ENCODE measurements around the gene LITAFD. TPM values are rescaled to one million over a fixed set of nuclear protein-coding genes. Genes with fewer than 3 reads are reported as not detected.
A peak's percentile ranks its signal among the peaks of the same experiment; 100 is the strongest.
"Not testable (repeated sequence)": the region's sequence is repeated elsewhere in the genome, so short reads cannot be mapped to it uniquely, and the experiment has no call there.

LITAFD gene
- total RNA-seq, 4 donors from 2014 or later, result not detected

- TF ChIP-seq, protein P1, sequence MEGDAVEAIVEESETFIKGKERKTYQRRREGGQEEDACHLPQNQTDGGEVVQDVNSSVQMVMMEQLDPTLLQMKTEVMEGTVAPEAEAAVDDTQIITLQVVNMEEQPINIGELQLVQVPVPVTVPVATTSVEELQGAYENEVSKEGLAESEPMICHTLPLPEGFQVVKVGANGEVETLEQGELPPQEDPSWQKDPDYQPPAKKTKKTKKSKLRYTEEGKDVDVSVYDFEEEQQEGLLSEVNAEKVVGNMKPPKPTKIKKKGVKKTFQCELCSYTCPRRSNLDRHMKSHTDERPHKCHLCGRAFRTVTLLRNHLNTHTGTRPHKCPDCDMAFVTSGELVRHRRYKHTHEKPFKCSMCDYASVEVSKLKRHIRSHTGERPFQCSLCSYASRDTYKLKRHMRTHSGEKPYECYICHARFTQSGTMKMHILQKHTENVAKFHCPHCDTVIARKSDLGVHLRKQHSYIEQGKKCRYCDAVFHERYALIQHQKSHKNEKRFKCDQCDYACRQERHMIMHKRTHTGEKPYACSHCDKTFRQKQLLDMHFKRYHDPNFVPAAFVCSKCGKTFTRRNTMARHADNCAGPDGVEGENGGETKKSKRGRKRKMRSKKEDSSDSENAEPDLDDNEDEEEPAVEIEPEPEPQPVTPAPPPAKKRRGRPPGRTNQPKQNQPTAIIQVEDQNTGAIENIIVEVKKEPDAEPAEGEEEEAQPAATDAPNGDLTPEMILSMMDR (IDR thresholded peaks at IDR 0.05), result peak in 2 of 6 experiments; percentile 13 to 38
- TF ChIP-seq POLR2A (IDR thresholded peaks at IDR 0.05), result no peak
- Histone ChIP-seq H3K4me3 (peak overlapping the region; percentile 65 to 90 (median 80)), H3K27me3 (no peaks in the 10 kb centered on the region), H3K36me3 (no peaks in the 10 kb centered on the region), H3K9me3 (no peaks in the 10 kb centered on the region), H3K4me1 (peaks cover 32 to 74% (median 39%) of the 10 kb centered on the region in 3 donors), H3K27ac (peak overlapping the region; percentile 94 to 96 (median 94))
- intact Hi-C loops (cut with DNase I), result no loop called here
- no peak for DNase-seq
- 6 to 24% methylated on average over 15 to 21 of the region's 37 CpGs for WGBS, 2 donors
Measured at GRCh38 chr16:8869212-8869987, 12.8 kb upstream of the LITAFD start.

DNA sequence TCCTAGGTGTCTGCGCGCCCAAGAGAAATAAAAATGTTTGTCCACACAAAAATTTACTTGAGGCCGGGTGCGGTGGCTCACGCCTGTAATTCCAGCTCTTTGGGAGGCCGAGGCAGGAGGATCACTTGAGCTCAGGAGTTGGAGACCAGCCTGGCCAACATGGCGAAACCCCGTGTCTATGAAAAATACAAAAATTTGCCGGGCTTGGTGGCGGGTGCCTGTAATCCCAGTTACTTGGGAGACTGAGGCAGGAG, 12.2 kb upstream of the LITAFD start:
- H3K27ac ChIP-seq, result peak overlapping the region; percentile 94 to 96 (median 94)
- 97 to 98% methylated on average over 8 to 10 of the region's 10 CpGs for WGBS, 2 donors
- intact Hi-C loops (cut with DNase I), result loop anchor here (10.0 kb wide), 1 partner anchor 75 kb away; the partner anchor contains the start of genes PMM2 and TMEM186

GRCh38 chr16:8872071-8872470, 10.1 kb upstream of the LITAFD start:
- peak overlapping the region in 3 of 4 donors; percentile 94 to 96 (median 95) for H3K27ac ChIP-seq
- H3K4me1 ChIP-seq, result peaks cover 8 to 50% (median 13%) of the 10 kb centered on the region in 3 donors
- intact Hi-C loops (cut with DNase I), result loop anchor here (10.0 kb wide), 1 partner anchor 77 kb away; the partner anchor contains the start of genes PMM2 and TMEM186
- DNase-seq, result no peak
- WGBS, 2 donors, result 88 to 90% methylated on average over 5 of the region's 5 CpGs
- no peaks in the 10 kb centered on the region for H3K36me3 ChIP-seq
- no peaks in the 10 kb centered on the region for H3K27me3 ChIP-seq
- no peak overlapping the region for H3K4me3 ChIP-seq
- TF ChIP-seq, protein P1 (IDR thresholded peaks at IDR 0.05), result no peak
- no peak for TF ChIP-seq POLR2A (IDR thresholded peaks at IDR 0.05)
- H3K9me3 ChIP-seq, result no peaks in the 10 kb centered on the region

More for the DNA sequence above, 12.2 kb upstream of the LITAFD start:
- DNase-seq, H3K27me3 ChIP-seq, H3K9me3 ChIP-seq, H3K36me3 ChIP-seq, H3K4me3 ChIP-seq: not testable (repeated sequence)
- peaks cover 26 to 71% (median 34%) of the 10 kb centered on the region in 3 donors for H3K4me1 ChIP-seq

DNA sequence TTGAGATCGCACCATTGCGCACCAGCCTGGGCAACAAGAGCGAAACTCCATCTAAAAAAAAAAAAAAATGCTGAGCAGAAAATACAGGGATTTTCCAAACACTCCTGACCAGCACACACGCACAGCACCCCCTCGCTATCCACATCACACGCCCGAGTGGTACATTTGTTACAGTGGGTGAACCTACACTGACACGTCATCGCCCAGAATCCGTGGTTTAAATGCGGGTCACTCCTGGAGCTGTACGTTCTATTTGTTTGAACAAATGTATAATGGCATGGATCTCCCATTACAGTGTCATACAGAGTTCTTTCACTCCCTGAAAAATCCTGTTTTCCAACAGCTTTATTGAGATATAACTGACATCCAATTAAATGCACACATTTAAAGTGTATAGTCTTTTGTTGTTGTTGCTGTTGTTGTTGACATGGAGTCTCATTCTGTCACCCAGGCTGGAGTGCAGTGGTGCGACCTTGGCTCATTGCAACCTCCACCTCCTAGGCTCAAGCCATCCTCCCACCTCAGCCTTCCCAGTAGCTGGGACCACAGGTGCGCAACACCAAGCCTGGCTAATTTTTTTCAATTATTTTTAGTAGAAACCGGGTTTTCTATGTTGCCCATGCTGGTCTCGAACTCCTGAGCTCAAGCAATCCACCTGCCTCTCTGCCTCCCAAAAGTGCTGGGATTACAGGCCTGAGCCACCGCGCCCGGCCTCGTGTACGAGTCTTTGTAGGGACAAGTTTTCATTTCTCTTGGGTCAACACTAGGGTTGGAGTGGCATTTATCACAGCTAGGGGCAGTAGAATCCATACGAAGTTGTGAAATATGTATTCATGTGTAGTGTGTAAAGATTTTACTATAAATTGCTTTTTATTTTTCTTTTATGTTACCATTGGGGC, 8.9 kb upstream of the LITAFD start:
- no peak for DNase-seq
- peaks cover 2 to 45% (median 16%) of the 10 kb centered on the region in 3 donors for H3K4me1 ChIP-seq
- no peaks in the 10 kb centered on the region for H3K9me3 ChIP-seq
- intact Hi-C loops (cut with DNase I), result loop anchor here (10.0 kb wide), 1 partner anchor 78 kb away; the partner anchor contains the start of genes PMM2 and TMEM186
- WGBS, 2 donors, result 82 to 85% methylated on average over 22 of the region's 22 CpGs
- H3K27ac ChIP-seq, result no peak overlapping the region
- TF ChIP-seq, protein P1 (IDR thresholded peaks at IDR 0.05), result peak in 3 of 6 experiments; percentile 13 to 45 (median 23)
- no peak for TF ChIP-seq POLR2A (IDR thresholded peaks at IDR 0.05)
- no peaks in the 10 kb centered on the region for H3K27me3 ChIP-seq
- no peak overlapping the region for H3K4me3 ChIP-seq
- H3K36me3 ChIP-seq, result no peaks in the 10 kb centered on the region

GRCh38 chr16:8873866-8874195, 8.3 kb upstream of the LITAFD start:
- WGBS, 2 donors, result 97 to 98% methylated on average over 6 to 7 of the region's 7 CpGs

More at GRCh38 chr16:8873866-8874195, 8.3 kb upstream of the LITAFD start:
- not testable (repeated sequence) for H3K27me3 ChIP-seq, H3K4me3 ChIP-seq, DNase-seq, H3K36me3 ChIP-seq, H3K9me3 ChIP-seq, H3K27ac ChIP-seq
- intact Hi-C loops (cut with DNase I), result loop anchor here (10.0 kb wide), 1 partner anchor 79 kb away; the partner anchor contains the start of genes PMM2 and TMEM186
- H3K4me1 ChIP-seq, result peaks cover 8 to 49% (median 22%) of the 10 kb centered on the region in 3 donors
